WI38 (cell line): ENCODE data around the gene ZNF821.
"Not testable (repeated sequence)": the region's sequence is repeated elsewhere in the genome, so short reads cannot be mapped to it uniquely, and the experiment has no call there.

ENCODE experiments used
- H3K4me3 ChIP-seq: 2 replicates; pipeline ENCODE4 v1.5.1; 2011; ENCODE audit warnings: low read depth, mild to moderate bottlenecking, control low read depth, low read length
- CTCF ChIP-seq: IDR thresholded peaks from 2 replicates; pipeline ENCODE4 v1.5.1; 2012; ENCODE audit warnings: low read depth, mild to moderate bottlenecking, control low read depth, low read length

ZNF821 gene

GRCh38 chr16:71873199-71873598, 10.8 kb downstream of the ZNF821 start:
- no peak overlapping the region for H3K4me3 ChIP-seq
- TF ChIP-seq CTCF, result no peak

GRCh38 chr16:71870818-71871217, 13.2 kb downstream of the ZNF821 start:
- TF ChIP-seq CTCF, result no peak
- no peak overlapping the region for H3K4me3 ChIP-seq

GRCh38 chr16:71869089-71869488, 14.9 kb downstream of the ZNF821 start:
- TF ChIP-seq CTCF, result no peak
- no peak overlapping the region for H3K4me3 ChIP-seq

- no peak overlapping the region for H3K4me3 ChIP-seq
- no peak for TF ChIP-seq CTCF
Observed at GRCh38 chr16:71867939-71868338, 16.0 kb downstream of the ZNF821 start.

GRCh38 chr16:71867175-71867574, 16.8 kb downstream of the ZNF821 start:
- not testable (repeated sequence) for H3K4me3 ChIP-seq

- no peak for TF ChIP-seq CTCF
- H3K4me3 ChIP-seq, result no peak overlapping the region
Observed at GRCh38 chr16:71865173-71865863, 18.7 kb downstream of the ZNF821 start.

- TF ChIP-seq CTCF, result no peak
- no peak overlapping the region for H3K4me3 ChIP-seq
Observed at GRCh38 chr16:71863995-71864394, 20.0 kb downstream of the ZNF821 start.

- no peak overlapping the region for H3K4me3 ChIP-seq
- no peak for TF ChIP-seq CTCF
Observed at GRCh38 chr16:71859762-71860521, 24.0 kb downstream of the ZNF821 start.
